ENCODE results near the gene SCAP.

Gene SCAP

GRCh38 chr3:47452453-47453215 lies 23.1 kb downstream of the SCAP start:
- Histone ChIP-seq H3K36me3 (ENCODE audit: low read depth) (no peaks in the 10 kb centered on the region), H3K4me3 (ENCODE audit: severe bottlenecking) (no peak overlapping the region), H3K4me1 (ENCODE audit: insufficient read depth, poor library complexity, severe bottlenecking) (no peaks in the 10 kb centered on the region), H3K27ac (ENCODE audit: poor library complexity, severe bottlenecking) (no peak overlapping the region), H3K9me3 (ENCODE audit: severe bottlenecking) (no peaks in the 10 kb centered on the region), H3K27me3 (ENCODE audit: insufficient read depth, poor library complexity, severe bottlenecking) (no peaks in the 10 kb centered on the region)
- DNase-seq (ENCODE audit: low spot score) = no peak
- TF ChIP-seq, protein P1, sequence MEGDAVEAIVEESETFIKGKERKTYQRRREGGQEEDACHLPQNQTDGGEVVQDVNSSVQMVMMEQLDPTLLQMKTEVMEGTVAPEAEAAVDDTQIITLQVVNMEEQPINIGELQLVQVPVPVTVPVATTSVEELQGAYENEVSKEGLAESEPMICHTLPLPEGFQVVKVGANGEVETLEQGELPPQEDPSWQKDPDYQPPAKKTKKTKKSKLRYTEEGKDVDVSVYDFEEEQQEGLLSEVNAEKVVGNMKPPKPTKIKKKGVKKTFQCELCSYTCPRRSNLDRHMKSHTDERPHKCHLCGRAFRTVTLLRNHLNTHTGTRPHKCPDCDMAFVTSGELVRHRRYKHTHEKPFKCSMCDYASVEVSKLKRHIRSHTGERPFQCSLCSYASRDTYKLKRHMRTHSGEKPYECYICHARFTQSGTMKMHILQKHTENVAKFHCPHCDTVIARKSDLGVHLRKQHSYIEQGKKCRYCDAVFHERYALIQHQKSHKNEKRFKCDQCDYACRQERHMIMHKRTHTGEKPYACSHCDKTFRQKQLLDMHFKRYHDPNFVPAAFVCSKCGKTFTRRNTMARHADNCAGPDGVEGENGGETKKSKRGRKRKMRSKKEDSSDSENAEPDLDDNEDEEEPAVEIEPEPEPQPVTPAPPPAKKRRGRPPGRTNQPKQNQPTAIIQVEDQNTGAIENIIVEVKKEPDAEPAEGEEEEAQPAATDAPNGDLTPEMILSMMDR (IDR thresholded peaks at IDR 0.05; ENCODE audit: poor library complexity, severe bottlenecking) = no peak
- no peak for ATAC-seq (ENCODE audit: low read depth)

DNA sequence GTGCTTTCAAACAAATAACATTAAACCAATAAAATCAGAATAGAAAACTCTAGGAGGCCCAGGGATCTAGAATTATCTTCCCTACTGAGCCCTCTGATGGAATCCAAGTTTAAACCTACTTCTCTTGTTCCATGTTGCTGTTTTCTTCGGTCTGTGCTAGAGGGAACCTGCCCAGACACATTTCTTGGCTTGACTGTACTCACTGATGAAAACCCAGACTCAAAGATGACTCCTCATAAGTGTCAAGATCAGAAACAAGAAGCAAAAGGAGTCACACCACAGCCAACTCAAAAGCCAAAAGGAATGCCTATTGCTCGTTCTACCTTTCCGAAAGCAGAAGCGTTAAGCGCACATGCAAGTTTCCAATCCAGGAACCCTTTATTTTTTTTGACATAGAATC lies 31.6 kb downstream of the SCAP start:
- Histone ChIP-seq H3K36me3 (ENCODE audit: low read depth) (peaks cover 11% of the 10 kb centered on the region; the same call in 1 of the 2 replicates), H3K27ac (ENCODE audit: poor library complexity, severe bottlenecking) (peak overlapping the region; percentile 80), H3K4me3 (ENCODE audit: severe bottlenecking) (no peak overlapping the region), H3K9me3 (ENCODE audit: severe bottlenecking) (no peaks in the 10 kb centered on the region), H3K4me1 (ENCODE audit: insufficient read depth, poor library complexity, severe bottlenecking) (peaks cover 17% of the 10 kb centered on the region), H3K27me3 (ENCODE audit: insufficient read depth, poor library complexity, severe bottlenecking) (no peaks in the 10 kb centered on the region)
- TF ChIP-seq, protein P1 (IDR thresholded peaks at IDR 0.05; ENCODE audit: poor library complexity, severe bottlenecking) = no peak
- peak; percentile 79 for ATAC-seq (ENCODE audit: low read depth)
- no peak for DNase-seq (ENCODE audit: low spot score)

DNA sequence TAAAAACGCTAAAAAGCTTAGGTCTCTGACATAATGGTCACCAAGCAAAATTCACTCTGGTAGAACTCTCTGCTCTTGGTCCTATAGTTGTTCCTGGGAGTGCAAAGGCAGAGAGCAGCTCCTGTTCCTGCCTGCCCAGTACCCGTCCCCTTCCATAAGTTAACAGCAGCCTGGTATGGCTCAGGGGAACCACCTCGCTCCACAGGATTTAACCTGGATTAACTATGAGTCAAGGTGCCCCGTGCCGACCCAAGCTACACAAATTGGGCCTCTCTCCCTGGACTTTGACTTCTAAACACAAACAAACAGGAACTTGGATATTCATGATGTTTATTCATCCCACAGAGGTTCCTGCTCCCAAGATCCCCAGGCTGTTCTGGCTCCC lies 32.1 kb downstream of the SCAP start:
- Histone ChIP-seq H3K4me1 (ENCODE audit: insufficient read depth, poor library complexity, severe bottlenecking) (peaks cover 17% of the 10 kb centered on the region), H3K4me3 (ENCODE audit: severe bottlenecking) (no peak overlapping the region), H3K9me3 (ENCODE audit: severe bottlenecking) (no peaks in the 10 kb centered on the region), H3K36me3 (ENCODE audit: low read depth) (peaks cover 12% of the 10 kb centered on the region; the same call in 1 of the 2 replicates), H3K27ac (ENCODE audit: poor library complexity, severe bottlenecking) (peak overlapping the region; percentile 80), H3K27me3 (ENCODE audit: insufficient read depth, poor library complexity, severe bottlenecking) (no peaks in the 10 kb centered on the region)
- DNase-seq (ENCODE audit: low spot score) (no peak), ATAC-seq (ENCODE audit: low read depth) (peak; percentile 84)
- TF ChIP-seq, protein P1 (IDR thresholded peaks at IDR 0.05; ENCODE audit: poor library complexity, severe bottlenecking) = no peak

DNA sequence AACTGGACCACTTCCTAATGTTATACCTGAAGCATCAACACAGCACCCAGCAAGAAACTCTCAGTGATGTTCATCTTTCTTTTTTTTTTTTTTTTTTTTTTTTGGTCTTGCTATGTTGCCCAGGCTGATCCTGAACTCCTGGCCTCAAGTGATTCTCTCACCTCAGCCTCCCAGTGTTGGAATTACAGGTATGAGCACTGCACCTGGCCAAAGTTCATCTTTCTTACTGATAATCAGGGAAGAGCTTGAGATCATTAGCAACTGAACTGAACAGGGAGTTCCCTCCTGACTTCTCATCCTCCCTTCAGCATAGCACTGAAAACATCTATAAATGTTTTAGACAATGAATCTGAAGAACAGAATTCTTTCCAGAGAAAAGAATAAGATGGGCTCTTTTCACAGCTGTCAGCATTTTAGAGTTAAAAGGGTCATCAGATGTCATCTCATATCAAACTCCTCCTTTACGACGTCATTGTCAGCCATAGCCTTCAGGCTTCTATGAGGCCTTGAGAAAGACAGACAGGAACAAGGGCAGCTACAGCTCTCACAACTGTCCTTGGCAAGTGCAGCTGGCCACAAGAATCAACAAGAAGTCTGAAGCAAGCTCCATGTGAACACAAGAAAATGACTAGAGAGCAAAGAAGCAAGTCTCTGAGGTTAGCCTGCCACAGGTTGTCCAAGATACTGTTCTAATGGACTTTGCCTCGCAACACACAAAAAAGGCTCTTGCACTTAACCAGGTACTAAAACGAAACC lies 33.8 kb downstream of the SCAP start:
- TF ChIP-seq, protein P1 (IDR thresholded peaks at IDR 0.05; ENCODE audit: poor library complexity, severe bottlenecking) = no peak
- Histone ChIP-seq H3K4me1 (ENCODE audit: insufficient read depth, poor library complexity, severe bottlenecking) (peaks cover 17% of the 10 kb centered on the region), H3K27ac (ENCODE audit: poor library complexity, severe bottlenecking) (no peak overlapping the region), H3K4me3 (ENCODE audit: severe bottlenecking) (no peak overlapping the region), H3K27me3 (ENCODE audit: insufficient read depth, poor library complexity, severe bottlenecking) (no peaks in the 10 kb centered on the region), H3K36me3 (ENCODE audit: low read depth) (peaks cover 22% of the 10 kb centered on the region), H3K9me3 (ENCODE audit: severe bottlenecking) (no peaks in the 10 kb centered on the region)
- ATAC-seq (ENCODE audit: low read depth) (no peak), DNase-seq (ENCODE audit: low spot score) (no peak)
